EL (cell line): Measurements from ENCODE around the gene SYN1.
"Not testable (repeated sequence)": the region's sequence is repeated elsewhere in the genome, so short reads cannot be mapped to it uniquely, and the experiment has no call there.

Source experiments
- DNase-seq: peaks from one replicate; pipeline ENCODE4 v3.0.0-alpha.2; 2016

The SYN1 gene

DNA sequence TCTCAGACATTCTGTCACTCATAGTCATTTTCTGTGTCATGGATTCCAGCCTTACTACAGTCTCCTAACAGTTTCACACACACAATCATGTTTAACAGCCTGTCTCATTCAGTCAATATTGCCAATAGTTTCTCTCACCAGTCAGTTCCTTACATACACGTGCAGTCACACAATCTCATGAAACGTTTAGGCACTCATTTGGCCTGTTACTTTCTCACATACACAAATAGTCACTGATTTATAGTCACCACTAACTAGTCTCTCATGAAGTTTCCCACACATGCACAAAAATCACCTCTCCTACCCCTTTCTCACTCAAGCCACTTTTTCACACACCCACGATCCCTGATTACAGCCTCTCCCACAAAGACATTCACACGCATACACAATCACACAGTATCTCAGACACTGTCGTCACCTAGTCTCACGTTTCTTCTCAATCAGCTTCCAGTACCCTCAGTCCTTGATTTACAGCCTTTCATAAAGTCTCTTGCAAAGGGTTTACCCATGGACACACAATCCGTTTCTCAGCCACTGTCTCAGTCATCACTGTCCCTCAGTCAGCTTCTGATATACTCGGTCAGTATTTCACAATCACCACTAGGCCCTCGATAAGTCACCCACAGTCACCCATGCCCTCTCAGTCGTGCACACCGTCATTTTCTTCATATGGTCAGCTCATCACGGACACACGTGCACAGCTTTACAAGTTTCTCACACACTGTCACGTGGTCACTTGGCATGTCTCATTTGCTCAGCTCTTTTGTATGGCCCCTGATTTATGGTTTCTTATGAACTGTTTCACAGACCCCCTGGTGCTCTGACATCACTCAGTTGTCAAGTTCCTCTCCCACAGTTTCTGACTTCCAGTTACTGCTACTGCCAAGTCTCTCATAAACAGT is 14.3 kb upstream of the SYN1 start:
- no peak for DNase-seq

DNA sequence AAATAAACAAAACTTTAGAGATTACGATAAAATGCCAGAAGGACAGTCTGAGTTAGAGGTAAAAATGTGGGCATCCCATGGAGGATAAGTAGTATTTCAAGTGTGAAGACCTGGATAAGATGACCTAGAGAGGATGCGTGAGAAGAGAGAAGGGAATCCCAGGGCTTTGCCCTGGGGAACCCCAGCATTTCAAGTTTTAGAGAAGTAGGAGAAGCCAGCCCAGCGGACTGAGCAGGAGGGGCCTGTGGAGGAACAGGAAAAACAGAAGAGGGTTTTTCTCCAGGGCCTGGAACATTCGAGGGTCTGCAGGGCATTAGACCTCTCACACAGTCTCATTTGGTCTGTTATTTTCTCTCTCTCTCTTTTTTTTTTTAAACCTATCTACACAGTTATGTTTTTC is 13.0 kb upstream of the SYN1 start:
- no peak for DNase-seq

- DNase-seq = no peak
Observed at GRCh38 chrX:47631676-47632075, 12.0 kb upstream of the SYN1 start.

GRCh38 chrX:47629419-47630200 is 10.0 kb upstream of the SYN1 start, which contains the start of gene CFP:
TSS of gene CFP (minus strand) at chrX:47629930. CDS start at chrX:47629844, 86 bp downstream.
- no peak for DNase-seq

DNA sequence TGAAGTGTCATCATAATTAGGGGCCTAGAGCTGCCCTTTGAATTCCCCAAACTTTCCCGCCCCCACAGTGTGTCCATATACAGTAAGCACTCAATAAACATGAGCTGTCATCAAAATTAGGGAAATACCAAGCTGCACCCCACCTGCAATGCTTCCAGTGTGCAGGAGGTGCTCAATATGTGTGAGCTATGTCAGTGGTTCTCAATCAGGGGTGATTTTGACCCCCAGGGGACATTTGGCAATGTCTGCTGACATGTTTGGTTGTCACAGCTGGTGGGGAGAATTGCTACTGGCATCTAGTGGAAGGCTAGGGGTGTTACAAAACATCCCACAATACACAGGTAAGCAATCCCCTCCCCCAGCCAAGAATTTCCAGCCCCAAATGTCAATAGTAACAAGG is 9.3 kb upstream of the SYN1 start:
- no peak for DNase-seq

GRCh38 chrX:47625365-47625764 is 5.7 kb upstream of the SYN1 start:
- DNase-seq = no peak

- DNase-seq = peak; percentile 72
Observed at GRCh38 chrX:47623540-47624027, 3.9 kb upstream of the SYN1 start.

DNA sequence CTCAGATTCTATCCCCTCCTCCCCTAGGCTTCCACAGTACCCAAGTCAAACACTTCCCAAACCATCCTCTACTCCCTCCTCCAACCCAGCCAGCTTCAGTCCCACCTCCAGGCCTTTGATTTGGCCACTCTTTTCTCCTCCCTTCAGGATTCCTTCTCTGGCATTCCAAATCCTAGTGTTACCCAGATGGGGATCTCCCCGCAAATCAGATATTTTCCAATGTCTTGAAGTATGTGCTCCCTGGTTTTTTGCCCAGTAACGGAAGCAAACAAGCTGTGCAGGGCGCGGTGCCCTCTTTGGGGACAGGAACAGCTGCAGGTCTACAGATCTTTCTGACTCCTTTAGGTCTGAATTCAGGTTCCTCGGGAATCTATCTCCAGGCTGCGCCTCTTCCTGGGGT is 2.2 kb upstream of the SYN1 start:
- no peak for DNase-seq

GRCh38 chrX:47620303-47620685 is 637 bp upstream of the SYN1 start:
- DNase-seq = no peak

DNA sequence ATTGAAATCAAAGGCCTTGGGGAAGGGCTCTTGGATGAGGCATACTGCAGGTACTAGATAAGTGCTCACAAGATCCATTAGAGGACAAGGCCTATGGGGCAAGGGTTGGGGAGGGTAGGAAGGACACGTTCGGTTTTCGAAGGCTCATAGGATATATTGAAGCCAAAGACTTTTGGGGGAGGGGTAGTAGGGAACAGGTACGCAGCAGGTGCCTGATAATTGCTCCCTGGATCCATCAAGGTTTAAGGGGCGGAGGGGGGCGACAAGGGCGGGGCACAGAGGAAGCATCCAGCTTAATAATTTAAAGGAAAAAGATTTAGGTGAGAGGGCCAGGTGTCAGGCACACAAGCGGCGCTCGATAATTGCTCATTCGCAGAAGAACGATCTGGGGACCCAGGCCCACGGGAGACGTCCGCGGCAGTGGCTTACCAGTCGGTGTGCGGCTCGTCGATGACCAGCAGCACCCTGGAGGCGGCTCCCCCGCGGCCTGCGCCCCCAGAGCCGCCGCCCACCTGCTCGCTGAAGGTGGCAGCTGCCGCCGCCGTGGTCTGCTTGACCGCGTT is 653 bp downstream of the SYN1 start:
- DNase-seq = no peak

GRCh38 chrX:47614618-47615017 is 5.0 kb downstream of the SYN1 start:
- DNase-seq = no peak

DNA sequence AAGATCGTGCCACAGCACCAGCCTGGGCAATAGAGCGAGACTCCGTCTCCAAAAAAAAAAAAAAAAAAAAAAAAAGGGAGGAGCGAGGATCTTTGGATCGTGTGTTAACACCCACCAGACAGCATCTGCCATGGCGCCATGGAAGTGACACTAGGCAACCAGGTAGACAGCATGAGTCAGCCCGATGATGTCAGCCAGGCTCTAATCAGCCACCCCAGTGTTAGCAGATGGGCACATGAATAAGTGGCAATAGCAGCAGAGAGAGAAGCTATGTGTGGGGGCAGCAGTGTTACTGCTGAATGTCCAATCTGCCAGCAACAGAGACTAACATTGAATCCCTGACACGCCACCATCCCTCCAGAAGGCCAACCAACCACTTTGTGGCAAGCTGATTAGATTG is 6.6 kb downstream of the SYN1 start:
- no peak for DNase-seq

DNA sequence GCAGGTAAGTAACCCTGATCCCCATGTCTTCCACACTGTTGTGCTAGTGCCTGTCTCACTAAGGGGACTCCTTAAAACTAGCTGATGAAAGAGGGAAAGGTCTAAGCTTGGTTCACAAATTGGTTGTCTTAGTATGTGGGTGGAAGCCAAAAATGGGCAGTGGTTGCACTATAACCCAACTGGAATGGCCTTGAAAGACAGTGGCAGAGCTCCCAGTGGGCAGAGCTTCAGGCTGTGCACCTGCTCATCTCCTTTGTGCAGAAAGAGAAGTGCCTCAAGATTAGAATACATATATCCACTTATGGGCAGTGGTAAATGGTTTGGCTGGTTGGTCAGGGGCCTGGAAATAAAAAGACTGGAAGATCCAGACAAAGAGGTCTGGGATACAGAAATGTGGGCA is 7.2 kb downstream of the SYN1 start:
- DNase-seq = no peak

DNA sequence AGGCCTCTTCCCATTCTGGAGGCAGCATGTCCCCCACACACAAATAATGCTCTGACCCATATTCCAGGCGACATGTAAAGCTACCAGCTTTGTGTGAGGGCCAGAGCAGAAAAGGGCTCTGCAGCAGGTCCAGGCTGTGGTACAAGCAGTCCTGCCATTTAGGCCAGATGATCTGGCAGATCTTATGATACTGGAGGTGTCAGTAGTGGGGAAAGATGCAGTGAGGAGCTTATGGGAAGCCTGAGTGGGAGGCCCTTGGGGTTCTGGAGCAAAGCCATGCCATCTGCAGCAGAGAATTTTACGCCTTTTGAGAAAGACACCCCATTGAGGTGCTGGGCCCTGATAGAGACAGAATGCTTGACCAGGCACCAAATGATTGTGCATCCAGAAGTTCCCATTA is 7.7 kb downstream of the SYN1 start:
- DNase-seq = no peak

DNA sequence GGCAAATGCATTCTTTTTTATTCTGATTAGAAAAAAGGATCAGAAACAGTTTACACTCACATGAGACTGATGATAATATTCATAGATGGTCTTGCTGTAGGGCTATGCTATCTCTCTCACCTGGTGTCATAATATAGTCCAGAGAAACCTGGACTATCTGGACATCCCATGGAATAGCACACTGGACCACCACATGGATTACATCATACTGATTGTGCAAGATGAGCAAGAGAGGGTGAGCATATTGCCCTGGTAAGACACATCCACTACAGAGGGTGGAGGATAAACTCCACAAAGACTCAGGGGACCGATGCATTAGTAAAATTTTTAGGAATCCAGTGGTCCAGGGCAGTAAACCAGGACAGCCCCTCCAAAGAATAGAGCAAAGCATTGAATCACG is 8.2 kb downstream of the SYN1 start:
- DNase-seq = no peak

DNA sequence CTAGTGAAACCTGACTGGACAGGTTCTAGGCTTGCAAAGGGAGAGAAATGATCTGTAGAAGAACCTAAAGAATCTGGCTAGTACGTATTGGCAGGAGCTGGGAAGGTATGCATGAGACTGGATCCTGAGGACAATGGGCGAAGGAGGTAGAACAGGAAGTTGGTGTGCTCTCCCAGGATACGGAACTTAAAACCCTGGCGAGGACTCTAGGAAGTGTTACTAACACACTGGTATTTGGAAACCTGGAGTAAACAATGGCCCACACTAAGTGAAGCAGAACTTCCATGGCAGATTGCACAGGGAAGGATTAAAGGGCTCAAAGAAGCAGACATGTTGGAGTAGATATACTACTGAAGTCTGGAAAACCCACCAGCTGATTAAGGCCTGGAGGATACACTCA is 9.1 kb downstream of the SYN1 start:
- DNase-seq = no peak

GRCh38 chrX:47608130-47608810 is 11.4 kb downstream of the SYN1 start:
- no peak for DNase-seq

DNA sequence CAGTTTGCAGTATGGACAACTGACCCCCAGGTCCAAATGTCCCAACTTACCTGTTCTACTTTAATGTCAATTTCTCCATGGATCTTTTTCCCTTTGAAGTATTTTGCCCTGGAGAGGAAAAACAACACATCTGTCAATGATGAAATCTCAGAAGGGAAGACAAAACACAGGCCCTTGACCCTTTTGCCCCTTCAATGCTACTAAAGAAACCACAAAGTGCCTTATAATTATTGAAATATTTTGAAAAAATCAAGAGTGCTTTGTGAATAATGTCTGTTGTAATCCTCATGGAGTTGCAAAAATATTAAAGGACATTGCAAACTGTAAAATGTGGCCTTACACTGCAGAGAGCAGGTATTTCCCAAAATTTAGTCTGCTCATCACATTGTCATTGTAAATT is 12.6 kb downstream of the SYN1 start:
- no peak for DNase-seq

GRCh38 chrX:47605024-47605423 is 14.6 kb downstream of the SYN1 start:
- DNase-seq = no peak

DNA sequence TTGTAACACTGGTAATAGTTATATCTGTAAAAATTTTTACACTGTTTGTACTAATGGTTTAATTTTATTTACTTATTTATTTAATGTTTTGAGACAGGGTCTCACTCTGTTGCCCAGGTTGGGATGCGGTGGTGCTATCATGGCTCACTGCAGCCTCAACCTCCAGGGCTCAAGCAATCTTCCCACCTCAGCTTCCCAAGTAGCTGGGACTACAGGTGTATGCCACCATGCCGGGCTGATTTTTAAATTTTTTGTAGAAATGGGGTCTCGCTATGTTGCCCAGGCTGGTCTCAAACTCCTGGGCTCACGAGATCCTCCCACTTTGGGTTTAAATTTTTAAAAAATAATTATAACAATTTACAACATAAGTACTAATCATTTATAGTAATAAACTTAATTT is 16.5 kb downstream of the SYN1 start:
- DNase-seq = not testable (repeated sequence)

DNA sequence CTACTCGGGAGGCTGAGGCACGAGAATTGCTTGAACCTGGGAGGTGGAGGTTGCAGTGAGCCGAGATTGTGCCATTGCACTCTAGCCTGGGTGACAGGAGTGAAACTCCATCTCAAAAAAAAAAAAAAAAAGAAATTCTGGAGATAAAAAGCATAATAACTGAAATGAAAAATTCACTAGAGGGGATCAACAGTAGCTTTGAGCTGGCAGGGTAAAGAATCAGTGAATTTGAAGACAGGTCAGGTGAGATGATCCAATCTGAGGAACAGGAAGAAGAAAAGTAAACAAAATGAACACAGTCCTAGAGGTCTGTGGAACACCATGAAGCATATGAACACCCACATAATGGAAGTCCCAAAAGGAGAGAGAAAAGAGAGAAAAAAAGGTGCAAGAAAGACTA is 22.4 kb downstream of the SYN1 start:
- no peak for DNase-seq

GRCh38 chrX:47596256-47596655 is 23.4 kb downstream of the SYN1 start:
- no peak for DNase-seq

DNA sequence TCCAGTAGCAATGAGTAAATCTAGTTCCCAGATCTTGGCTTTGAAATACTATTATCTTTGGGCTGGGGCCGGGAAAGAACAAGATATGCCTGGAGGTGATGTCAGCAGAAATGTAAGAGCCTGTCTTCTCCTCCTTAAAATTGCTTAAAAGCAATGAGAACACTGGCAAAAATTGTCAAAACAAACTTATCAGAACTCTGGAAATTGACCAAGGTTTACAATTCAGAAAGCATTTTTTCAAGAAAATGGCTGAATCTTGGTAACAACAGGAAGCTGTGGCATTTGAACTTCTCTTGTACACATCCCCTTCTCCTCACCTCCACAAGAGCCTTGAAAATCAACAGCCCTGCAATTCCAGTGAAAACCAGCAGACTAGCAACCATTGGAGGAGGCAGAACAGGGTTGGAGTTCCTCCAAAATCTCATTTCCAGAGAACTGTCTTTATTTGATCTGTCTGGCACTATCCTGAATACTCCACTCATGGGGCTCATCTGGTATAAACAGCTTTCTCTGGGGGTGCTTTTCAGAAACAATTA is 23.9 kb downstream of the SYN1 start:
- DNase-seq = peak; percentile 28
